Posterior cingulate gyrus (tissue), 11 donors: Measurements from ENCODE around the gene NSD2.
"Not testable (repeated sequence)": the region's sequence is repeated elsewhere in the genome, so short reads cannot be mapped to it uniquely, and the experiment has no call there.

Source experiments
- DNase-seq, 10 donors: peaks; one replicate each; pipeline versions ENCODE4 v3.0.0 to v3.0.0-alpha.2; 2020 to 2021; ENCODE audit warnings: mixed read lengths in 3 of 10
- intact Hi-C: fragments of 100-400 bp; cut with DNase I; formaldehyde crosslinking; loops from one replicate; pipeline ENCODE4 v1.15.1; 2023

NSD2 gene

DNA sequence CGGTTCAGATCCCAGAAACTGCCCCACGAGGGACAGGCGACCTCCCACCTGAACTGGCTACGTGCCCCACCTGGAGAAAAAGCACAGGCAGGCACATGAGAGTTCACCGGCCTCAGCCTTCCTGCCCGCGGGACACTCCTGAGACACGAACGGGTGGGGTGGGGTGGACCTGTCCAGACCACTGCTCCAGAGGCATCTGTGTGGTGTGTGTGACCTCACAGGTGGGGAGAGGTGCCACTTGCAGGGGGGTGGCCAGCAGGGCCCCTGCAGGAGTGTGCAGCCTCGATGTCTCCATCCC lies 119.1 kb downstream of the NSD2 start:
- intact Hi-C loops: no loop called here
- peak in 3 of 10 donors; percentile 1 to 78 (median 62) for DNase-seq

DNA sequence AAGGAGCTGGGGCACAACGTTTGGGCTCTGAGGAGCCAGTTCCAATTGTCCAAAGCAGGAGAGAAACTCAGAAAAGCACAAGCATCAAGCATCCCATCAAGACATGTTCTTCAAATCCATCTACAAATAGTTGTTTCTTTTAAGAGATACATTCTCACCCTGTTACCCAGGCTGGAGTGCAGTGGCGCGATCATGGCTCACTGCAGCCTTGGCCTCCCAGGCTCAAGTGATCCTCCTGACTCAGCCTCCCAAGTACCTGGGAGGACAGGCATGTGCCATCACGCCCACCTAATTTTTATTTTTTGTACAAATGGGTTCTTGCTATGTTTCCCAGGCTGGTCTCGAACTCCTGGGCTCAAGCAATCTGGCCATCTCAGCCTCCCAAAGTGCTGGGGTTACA lies 119.5 kb downstream of the NSD2 start:
- intact Hi-C loops: no loop called here
- DNase-seq: no peak

DNA sequence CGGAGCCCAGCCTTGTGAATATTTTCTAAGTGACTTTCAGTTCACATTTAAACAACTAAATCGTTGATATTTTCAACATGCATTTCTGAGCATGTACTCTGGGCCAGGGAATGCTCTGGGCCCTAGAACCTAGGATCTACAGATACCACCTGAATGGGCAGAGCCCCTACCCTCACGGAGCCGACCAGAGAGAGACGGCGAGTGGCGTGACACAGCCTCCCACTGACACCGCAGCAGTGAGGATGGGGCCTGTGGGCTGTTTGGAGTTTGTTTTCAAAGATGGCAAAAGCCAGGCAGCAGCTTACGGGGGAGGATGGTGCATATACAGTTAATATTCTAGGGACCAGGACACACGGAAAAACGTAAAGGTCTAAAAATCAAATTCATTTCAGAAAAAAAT lies 119.9 kb downstream of the NSD2 start:
- intact Hi-C loops: no loop called here
- peak in 2 of 10 donors; percentile 1 to 47 for DNase-seq

DNA sequence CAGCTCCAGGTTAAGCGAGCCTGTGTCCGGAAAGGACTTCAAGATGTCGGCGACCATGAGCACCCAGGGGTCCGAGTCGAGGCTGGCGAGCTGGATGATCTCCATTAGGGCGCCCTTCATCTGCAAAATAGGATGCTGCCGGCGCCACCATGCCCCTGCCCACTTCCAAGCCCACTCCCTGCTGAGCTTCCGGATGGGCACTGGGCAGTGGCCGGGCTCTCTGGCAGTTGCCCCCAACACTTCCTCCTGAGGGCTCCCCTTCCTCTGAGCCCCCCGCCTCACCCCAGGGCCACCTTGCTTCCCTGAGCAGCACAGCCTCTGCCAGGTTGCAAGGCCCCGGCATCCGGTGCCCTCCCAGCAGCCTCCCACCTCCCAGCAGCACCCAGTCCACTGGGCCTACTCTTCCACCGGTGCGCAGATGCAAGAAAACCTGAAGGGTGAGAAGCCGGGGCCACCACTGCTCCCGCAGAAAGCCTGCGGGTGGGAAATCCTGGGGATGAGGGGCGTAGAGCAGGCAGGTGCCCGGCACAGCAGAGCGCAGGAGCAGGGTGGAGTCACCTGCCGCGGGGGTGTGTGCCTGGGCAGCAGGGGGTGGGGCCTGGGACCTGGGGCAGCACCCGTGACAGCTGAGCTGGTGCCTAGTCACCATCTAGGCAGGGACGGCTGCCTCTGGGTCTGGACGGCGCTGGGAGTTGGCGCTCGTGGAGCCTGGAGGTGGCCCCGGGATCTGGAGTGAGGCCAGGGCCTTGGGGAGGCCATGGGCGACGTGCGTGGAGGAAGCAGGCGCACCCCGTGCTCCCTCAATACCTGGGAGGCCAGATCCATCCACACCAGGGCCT lies 120.6 kb downstream of the NSD2 start:
- intact Hi-C loops: no loop called here
- DNase-seq: peak in 4 of 10 donors; percentile 1 to 87 (median 80)

DNA sequence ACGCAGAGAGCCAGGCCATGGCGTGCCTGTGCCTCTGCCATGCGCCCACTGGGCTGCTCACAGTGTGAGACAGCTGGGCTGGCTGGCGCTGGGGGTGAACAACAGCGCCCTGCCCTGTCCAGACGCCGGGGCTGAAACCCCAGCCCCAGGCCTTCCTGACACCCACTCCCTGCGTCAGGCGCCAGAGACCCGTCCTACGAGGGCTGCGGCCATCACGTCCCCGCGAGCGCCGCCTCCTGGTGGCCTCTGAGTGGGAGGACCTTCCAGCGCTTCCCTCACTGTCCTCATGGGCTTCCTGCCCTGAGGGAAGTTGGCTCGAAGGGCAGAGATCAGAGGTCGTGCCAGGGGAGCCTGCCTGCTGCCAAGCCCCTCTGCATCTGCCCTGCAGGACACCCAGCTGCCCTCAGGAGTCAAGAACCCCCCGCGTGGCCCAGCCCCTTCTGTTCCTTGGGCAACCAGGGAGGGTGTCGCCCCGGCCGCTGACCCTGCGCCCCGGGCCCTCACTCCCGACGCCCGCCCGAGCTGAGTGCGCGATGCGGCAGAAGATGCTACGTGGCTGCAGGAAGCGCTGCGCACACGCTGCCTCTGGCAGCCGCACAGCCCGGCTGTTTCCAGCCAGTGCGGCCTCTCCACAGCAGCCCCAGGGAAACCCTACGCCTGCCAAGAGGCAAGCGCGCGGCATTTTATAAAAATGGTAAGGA lies 121.4 kb downstream of the NSD2 start:
- peak in 5 of 10 donors; percentile 46 to 90 (median 77) for DNase-seq
- intact Hi-C loops: no loop called here

DNA sequence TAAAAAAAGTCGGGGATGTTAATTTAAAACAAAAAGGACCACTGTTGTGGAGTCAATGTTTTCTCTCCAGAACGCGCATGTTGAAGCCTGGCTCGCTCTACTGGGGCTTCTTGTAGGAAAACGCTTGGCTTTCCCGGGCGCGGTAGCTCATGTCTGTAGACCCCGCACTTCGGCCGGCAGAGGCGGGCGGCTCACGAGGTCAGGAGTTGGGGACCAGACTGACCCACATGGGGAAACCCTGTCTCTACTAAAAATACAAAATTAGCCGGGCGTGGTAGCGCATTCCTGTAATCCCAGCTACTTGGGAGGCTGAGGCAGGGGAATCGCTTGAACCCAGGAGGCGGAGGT lies 122.0 kb downstream of the NSD2 start:
- peak in 2 of 10 donors; percentile 81 to 89 for DNase-seq
- intact Hi-C loops: no loop called here

DNA sequence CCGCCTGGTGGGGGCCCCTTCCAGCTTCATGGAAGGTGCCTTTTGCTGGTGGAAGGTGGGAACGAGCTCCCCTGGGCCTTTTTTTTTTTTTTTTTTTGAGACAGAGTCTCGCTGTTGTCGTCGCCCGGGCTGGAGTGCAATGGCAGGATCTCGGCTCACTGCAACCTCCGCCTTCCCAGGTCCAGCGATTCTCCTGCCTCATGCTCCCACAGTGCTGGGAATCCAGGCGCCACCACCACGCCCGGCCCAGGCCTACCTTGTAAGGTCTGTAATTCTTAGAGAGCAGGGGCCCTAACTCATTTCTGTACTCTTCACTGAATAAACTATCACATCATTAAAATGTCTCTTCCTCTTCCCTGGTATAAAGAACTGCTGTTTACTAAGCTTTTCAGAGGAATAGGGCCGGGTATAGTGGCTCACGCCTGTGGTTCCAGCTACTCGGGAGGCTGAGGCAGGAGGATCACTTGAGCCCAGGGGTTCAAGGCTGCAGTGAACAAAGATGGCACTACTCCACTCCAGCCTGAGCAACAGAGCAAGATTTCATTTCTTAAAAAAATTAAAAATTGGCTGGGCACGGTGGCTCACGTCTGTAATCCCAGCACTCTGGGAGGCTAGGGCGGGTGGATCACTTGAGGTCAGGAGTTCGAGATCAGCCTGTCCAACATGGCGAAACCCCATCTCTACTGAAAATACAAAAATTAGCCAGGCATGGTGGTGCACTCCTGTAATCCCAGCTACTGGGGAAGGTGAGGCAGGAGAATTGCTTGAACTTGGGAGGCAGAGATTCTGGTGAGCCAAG lies 122.7 kb downstream of the NSD2 start:
- intact Hi-C loops: not testable (repeated sequence)
- peak in 2 of 10 donors; percentile 55 to 59 for DNase-seq

DNA sequence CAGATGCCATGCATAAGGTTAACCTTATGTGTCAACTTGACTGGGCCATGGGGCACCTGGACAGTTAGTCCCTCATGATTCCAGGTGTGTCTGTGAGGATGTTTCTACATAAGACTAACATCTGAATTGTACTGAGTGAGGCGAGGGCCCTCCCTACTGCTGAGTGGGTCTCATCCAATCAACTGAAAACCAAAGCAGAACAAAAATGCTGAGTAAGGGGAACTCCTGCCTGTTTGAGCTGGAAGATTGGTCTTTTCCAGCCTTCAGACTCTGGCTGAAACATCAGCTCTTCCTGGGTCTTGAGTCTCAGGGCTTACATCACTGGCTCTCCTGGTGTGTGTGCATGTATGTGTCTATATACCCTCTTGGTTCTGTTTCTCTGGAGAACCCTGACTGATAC lies 123.7 kb downstream of the NSD2 start:
- intact Hi-C loops: no loop called here
- no peak for DNase-seq

DNA sequence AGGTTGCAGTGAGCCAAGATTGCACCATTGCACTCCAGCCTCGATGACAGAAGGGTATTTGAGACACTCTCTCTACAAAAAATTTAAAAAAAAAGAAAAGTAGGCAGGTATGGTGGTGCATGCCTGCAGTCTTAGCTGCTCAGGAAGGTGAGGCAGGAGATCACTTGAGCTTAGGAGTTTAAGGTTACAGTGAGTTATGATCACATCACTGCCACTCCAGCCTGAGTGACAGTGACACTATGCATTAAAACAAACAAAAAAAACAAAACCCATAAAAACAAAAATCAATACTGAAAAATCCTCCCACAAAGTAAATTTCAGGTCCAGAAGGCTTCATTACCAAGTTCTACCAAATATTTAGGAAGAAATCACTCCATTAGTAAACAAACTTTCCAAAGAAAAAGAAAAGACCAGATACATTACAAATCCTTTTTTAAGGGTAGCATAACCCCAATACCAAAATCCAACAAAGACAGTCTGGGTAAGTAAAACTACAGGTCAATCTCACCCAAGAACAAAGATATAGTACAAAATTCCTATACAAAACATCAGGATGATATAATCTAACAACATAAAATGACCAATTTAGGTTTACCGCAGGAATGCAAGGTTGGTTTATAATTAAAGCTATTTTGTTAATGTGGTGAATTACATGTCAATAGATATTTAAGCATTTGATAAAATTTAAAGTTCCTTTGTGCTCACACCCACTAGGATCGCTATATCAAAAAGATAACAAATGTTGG lies 125.8 kb downstream of the NSD2 start:
- no peak for DNase-seq
- intact Hi-C loops: no loop called here

DNA sequence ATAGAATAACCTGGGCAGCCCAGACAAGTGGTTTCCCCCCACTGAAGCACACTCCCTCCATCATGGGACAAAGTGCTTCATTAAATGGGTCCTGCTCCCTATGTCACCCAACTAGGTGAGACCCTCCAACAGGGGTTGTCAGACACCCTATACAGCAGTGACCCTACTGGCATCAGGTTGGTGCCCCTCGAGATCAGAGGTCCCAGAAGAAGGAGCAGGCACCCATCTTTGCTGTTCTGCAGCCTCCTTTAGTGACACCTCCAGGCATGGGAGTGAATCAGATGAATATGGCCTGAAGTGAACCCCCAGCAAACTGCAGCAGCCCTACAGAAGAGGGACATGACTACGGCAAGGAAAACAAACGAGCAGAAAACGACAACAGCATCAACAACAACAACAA lies 126.5 kb downstream of the NSD2 start:
- intact Hi-C loops: no loop called here
- no peak for DNase-seq

DNA sequence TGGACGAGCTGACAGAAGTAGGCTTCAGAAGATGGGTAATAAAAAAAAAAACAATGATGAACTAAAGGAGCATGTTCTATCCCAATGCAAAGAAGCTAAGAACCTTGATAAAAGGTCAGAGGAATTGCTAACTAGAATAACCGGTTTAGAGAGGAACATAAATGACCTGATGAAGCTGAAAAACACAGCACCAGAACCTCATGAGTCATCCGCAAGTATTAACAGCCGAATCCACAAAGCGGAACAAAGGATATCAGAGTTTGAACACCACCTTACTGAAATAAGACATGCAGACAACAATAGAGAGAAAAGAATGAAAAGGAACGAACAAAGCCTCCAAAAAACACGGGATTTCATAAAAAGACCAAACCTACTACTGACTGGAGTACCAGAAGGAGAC lies 127.1 kb downstream of the NSD2 start:
- intact Hi-C loops: no loop called here
- DNase-seq: no peak

DNA sequence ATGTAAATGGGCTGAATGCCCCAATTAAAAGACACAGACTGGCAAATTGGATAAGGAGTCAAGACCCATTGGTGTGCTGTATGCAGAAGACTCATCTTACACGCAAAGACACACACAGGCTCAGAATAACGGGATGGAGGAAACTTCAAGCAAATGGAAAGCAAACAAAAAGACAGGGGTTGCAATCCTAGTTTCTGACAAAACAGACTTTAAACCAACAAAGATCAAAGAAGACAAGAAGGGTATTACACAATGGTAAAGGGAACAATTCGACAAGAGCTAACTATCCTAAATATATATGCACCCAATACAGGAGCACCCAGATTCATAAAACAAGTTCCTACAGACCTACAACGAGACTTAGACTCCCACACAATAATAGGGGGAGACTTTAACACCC lies 128.1 kb downstream of the NSD2 start:
- DNase-seq, intact Hi-C loops: not testable (repeated sequence)

DNA sequence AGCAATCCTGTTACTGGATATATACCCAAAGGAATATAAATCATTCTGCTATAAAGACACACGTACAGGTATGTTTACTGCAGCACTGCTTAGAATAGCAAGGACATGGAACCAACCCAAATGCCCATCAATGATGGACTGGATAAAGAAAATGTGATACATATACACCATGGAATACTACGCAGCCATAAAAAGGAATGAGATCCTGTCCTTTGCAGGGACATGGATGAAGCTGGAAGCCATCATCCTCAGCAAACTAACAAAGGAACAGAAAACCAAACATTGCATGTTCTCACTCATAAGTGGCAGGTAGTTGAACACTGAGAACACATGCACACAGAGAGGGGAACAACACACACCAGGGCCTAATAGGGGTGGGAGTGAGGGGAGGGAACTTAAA lies 132.2 kb downstream of the NSD2 start:
- DNase-seq, intact Hi-C loops: not testable (repeated sequence)

DNA sequence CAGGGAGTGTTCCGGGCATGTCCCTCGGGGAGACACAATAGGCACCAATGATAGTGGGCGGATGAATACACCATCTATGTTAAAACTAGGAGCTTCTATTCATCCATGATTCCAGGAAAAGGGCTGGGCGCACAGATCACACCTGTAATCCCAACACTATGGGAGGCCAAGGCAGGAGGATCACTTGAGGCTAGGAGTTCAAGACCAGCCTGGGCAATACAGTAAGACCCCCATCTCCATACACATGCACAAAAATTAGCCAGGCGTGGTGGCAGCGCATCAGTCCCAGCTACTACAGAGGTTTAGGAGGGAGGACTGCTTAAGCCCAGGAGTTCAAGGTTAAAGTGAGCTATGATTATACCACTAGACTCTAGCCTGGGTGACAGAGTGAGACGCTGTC lies 135.2 kb downstream of the NSD2 start:
- intact Hi-C loops: loop anchor here (5.0 kb wide), 2 partner anchors 36 to 51 kb away; partner anchors contain the start of gene NAT8L
- no peak for DNase-seq

DNA sequence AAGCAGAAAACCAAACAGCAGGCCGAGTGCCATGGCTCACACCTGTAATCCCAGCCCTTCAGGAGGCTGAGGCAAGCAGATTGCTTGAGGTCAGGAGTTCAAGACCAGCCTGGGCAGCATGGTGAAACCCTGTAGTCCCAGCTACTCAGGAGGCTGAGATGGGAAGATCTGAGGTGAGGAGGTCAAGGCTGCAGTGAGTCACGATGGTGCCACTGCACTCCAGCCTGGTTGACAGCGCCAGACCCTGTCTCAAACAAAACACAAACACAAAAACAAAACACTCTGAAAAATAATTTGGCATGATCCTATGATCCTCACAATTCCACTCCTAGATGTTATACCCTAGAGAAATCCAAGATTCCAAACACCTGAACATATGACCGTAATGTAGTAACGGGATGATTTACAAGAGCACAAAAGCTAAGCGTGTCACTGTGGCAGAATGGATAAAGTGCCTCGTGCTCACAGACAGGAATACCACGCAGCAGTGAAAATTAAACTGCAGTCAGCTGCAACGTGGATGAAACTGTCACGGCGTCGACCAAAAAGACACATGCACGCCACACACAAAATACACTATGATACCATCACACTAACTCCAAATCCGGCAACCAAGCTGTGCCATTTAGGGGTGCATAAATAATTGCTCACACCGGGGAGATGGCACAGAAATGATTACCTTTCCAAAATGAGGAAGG lies 135.9 kb downstream of the NSD2 start:
- peak in 1 of 10 donors; percentile 22 for DNase-seq
- intact Hi-C loops: loop anchor here (5.0 kb wide), 2 partner anchors 35 to 50 kb away; partner anchors contain the start of gene NAT8L

DNA sequence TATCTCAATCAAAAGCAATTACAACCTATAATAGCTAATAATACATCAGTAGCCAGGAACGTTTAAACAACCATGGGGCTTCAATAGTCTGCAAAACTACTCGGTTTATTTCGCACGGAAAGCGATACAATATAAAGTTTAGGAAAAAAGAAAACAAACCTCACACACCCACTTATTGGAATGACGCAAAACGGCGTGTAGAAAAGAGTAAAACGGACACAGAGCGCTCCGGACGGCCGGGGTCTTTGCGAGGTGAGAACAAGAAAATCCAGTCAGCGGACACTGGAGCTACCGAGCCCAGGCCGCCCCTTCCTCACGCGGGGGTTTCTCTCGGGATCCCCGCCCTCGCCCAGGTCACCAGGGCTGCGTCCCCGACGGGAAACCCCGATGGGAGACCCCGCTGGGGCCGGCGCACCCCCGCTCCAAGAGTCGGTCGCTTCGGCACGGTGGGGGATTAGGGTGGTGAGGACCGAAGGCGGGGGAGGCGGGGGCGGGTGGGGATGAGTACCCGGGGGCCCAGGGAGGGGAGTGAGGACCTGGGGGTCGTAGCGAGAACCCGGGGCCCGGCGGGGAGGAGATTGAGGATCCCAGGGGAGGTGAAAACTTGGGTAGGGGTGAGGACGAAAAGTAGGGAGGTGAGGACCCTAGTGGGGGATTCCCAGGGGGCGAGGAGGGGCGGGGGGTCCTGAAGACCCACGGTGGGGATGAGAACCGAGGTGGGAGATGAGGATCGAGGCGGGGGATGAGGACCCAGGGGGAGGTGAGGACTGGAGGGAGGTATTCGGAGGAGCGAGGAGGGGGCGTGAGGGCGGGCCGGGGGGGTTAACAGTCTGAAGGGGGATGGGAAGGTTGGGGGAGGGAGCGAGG lies 136.8 kb downstream of the NSD2 start:
- DNase-seq: peak in 1 of 10 donors; percentile 76

DNA sequence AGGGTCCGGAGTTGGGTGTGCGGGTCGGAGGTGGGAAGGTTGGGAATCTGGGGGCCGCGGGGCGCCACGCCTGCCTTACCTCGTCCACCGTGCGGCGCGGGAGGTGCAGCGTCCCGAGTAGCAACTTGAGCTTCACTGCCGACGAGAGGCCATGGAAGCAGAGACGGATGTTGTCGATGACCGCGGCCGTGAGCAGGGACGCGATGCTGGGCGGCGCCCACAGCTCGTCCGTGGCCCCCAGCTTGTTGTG lies 137.4 kb downstream of the NSD2 start:
- intact Hi-C loops: loop anchor here (5.0 kb wide), 2 partner anchors 34 to 49 kb away; partner anchors contain the start of gene NAT8L
- DNase-seq: no peak

More for the DNA sequence above, 136.8 kb downstream of the NSD2 start:
- intact Hi-C loops: loop anchor here (5.0 kb wide), 2 partner anchors 34 to 49 kb away; partner anchors contain the start of gene NAT8L

DNA sequence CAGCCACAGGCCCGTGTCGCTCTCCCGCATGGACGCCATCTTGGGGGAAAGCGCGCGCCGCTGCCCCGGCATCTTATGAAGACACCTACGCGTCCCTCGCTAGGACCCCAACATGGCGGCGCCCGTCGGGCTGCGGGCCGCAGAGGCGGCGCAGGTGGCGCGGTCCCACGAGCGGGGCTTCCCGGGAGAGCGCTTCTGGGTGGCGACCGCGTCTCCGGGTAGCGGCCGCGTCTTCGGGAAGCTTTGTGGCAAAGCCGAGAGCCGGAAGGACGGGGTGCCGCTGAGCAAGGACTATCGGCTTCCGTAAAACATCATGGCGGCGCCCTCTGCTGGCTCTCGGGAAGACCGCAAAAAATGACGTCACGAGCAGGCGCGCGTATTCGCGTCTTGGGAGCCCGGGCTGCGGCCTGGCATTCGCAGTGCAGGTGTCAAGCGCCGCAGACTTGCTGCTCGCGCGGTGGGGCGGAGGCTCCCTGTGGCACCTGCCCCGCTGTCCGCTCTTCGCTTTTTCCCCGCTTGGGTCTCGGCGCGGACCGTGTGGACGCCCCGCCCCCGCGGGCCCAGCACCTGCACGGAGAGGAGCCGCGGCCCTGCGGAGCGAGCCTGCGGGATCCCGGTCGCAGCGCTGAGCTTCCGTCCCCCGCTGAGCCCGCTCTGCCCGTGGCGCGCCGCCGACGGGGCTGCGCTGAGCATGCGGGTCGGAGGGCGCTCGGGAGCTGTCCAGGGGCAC lies 137.9 kb downstream of the NSD2 start, which contains the start of gene NELFA:
Gene NELFA, minus strand, starts transcription at position 54 of the 730 bp plus-strand sequence. Its CDS starts 15 bp downstream, at position 39.
- intact Hi-C loops: loop anchor here (5.0 kb wide), 2 partner anchors 33 to 48 kb away; partner anchors contain the start of gene NAT8L
- peak; percentile 93 to 99 (median 96) for DNase-seq
